HCT116 (cell line): ENCODE data around the gene CDK11B.

Source experiments
- CEBPB ChIP-seq: IDR thresholded peaks from 2 replicates; pipeline ENCODE4 v1.6.1; 2012; ENCODE audit warnings: low read depth
- EZH2 ChIP-seq: fragments of 200-600 bp; sonication (generic); IDR thresholded peaks from 2 replicates; pipeline ENCODE4 v1.6.1; 2017; ENCODE audit warnings: antibody characterized with exemption, mixed run types
- EZH2phosphoT487 ChIP-seq: fragments of 200-600 bp; IDR thresholded peaks from 2 replicates; pipeline ENCODE4 v1.6.1; 2018; ENCODE audit warnings: antibody characterized with exemption, borderline replicate concordance
- POLR2A ChIP-seq: IDR thresholded peaks from 2 replicates; pipeline ENCODE4 v1.7.0; 2011; ENCODE audit warnings: borderline replicate concordance; ENCODE audit not compliant: insufficient read depth, insufficient read length; ENCODE audit errors: extremely low read depth
- YY1 ChIP-seq: IDR thresholded peaks from 2 replicates; pipeline ENCODE4 v1.6.1; 2011; ENCODE audit warnings: low read length, low read depth, moderate library complexity, mild to moderate bottlenecking; ENCODE audit not compliant: insufficient replicate concordance; ENCODE audit errors: extremely low read depth
- ZFX ChIP-seq: fragments of 450-650 bp; IDR thresholded peaks from 2 replicates; pipeline ENCODE4 v1.6.1; 2017
- TF ChIP-seq, protein P1 (sequence below): IDR thresholded peaks from 2 replicates; pipeline ENCODE4 v1.6.1; 2012
- TF ChIP-seq, protein P2 (sequence below), 3 experiments: fragments of 200-600 bp in 1 of 3; sonication (generic) in 1 of 3; IDR thresholded peaks in 2 of 3; conservative IDR thresholded peaks in 1 of 3; 2 replicates each; pipeline ENCODE4 v1.5.1; 2012 to 2017; ENCODE audit warnings: low read depth in 2 of 3, low read length in 2 of 3, antibody characterized with exemption in 1 of 3, borderline replicate concordance in 1 of 3, control low read depth in 1 of 3, mild to moderate bottlenecking in 1 of 3, mixed read lengths in 1 of 3, mixed run types in 1 of 3, moderate library complexity in 1 of 3; ENCODE audit not compliant: insufficient read depth in 1 of 3

DNA sequence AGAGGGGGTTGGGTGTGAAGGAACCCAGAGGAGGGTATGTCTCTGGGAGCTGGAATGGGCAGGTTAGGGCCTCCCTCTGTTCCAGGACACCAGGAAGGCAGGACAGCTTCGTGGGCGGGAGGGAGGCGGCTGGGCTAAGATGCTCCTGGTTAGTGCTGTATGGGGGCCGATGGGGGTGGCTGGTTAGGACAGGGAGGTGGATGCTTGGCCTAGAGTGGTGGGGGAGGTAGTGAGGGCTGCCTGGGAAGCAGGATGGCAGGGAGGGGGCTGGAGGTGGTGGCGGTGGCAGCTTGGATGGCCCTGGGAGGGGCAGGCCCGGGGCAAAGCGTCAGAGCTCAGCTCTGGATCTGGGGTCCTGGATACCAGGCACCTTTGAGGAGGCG is 33.0 kb downstream of the CDK11B start:
- TF ChIP-seq, protein P1, sequence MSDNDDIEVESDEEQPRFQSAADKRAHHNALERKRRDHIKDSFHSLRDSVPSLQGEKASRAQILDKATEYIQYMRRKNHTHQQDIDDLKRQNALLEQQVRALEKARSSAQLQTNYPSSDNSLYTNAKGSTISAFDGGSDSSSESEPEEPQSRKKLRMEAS: no peak
- TF ChIP-seq EZH2phosphoT487 (no peak), CEBPB (no peak), POLR2A (no peak), ZFX (no peak), EZH2 (no peak), YY1 (no peak)
- TF ChIP-seq, protein P2, sequence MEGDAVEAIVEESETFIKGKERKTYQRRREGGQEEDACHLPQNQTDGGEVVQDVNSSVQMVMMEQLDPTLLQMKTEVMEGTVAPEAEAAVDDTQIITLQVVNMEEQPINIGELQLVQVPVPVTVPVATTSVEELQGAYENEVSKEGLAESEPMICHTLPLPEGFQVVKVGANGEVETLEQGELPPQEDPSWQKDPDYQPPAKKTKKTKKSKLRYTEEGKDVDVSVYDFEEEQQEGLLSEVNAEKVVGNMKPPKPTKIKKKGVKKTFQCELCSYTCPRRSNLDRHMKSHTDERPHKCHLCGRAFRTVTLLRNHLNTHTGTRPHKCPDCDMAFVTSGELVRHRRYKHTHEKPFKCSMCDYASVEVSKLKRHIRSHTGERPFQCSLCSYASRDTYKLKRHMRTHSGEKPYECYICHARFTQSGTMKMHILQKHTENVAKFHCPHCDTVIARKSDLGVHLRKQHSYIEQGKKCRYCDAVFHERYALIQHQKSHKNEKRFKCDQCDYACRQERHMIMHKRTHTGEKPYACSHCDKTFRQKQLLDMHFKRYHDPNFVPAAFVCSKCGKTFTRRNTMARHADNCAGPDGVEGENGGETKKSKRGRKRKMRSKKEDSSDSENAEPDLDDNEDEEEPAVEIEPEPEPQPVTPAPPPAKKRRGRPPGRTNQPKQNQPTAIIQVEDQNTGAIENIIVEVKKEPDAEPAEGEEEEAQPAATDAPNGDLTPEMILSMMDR (IDR thresholded peaks at IDR 0.05 in 2 of 3, conservative IDR thresholded peaks at IDR 0.05 in 1 of 3; ENCODE audit: borderline replicate concordance in 1 of 3, insufficient read depth in 1 of 3, low read depth in 2 of 3, low read length in 2 of 3): no peak
